GM18520 (cell line): ENCODE measurements around the gene HSPBP1.
"Not testable (repeated sequence)": the region's sequence is repeated elsewhere in the genome, so short reads cannot be mapped to it uniquely, and the experiment has no call there.

Experiments
- ATAC-seq: cut with Tn5 transposase; IDR thresholded peaks from one replicate; pipeline ENCODE4 v1.9.1; 2021; ENCODE audit not compliant: unreplicated experiment

Gene HSPBP1

DNA sequence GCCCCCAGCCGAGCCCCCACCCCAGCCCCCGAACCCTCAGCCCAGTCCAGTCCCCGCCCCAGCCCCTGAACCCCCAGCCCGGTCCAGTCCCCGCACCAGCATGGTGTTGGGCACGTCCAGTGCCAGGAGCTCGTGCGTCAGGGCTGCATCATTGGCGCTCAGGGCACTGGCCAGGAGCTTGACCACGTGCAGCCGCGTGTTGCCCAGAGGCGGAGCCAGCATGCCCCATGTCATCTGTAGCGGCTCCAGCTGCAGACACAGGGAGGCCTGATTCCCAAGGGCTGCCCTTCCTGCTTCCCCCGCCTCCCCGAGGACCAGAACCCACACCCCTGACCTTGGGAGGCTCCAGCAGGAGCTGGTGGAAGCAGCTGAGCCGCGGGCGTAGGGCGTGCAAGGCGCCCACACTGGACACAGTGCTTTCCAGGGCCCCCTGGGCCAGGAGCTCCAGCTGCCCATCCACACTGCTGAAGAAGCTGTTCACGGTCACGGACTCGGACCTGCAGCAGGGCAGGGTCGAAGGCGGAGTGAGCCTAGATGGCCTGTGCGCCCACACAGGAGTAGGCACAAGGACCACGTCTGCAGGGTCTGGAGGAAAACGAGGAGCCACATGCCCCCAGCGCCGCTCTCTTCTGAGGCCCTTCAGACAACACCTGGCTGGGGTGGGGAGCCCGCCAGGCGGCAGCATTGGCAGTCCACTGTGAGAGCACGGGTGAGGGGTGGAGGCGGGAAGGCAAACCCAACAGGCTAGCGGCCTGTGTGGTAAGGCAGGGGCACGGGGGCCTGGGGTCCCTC is 38.6 kb downstream of the HSPBP1 start:
- ATAC-seq: no peak

DNA sequence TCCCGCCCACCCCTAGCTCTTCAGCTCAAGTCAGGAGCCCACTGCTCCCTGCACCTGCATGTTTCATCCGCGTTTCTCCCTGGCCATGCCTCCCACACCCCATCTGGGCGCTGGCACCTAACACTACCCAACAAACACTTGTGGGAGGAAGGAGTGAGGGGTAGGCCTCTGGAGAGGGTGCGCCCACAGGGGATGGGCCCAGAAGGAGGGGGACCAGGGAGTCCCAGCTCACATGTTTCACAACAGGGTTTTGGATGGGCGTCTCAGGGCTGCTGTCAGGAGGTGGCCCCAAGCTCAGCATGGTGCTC is 39.2 kb downstream of the HSPBP1 start:
- ATAC-seq: no peak

DNA sequence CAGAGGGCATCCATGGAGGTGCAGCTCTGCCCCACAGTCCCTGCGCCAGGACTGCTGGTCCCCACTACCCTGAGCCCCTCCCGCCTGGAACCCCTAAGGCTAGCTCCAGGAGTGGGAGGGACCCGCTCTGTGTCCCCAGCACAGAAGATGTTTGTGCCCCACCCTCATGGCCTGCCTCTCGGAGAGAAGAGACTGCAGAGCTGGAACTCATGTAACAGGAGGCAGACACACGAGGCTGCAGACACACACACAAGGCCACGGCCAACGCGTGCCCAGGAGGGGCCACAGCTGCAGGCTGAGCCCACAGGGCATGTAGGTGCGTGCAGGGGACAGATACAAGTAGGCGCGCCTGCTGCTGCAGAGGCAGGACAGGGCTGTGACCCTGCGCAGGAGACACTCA is 40.9 kb downstream of the HSPBP1 start:
- no peak for ATAC-seq

DNA sequence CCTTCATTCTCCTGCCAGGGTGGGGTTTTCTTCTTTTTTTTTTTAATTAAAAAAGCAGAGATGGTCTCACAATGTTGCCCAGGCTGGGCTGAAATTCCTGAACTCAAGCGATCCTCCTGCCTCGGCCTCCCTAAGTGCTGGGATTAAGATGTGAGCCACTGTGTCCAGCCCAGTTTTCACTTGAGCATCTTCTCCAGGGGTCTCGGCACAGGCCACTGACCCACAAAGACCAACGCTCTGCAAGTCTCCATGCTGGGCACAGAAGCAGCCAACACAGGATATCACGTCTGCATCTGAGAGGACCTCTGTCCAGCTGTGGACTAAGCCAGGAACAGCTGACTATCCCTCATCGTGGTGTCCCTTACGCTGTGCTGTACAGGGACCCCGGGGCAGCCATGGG is 41.9 kb downstream of the HSPBP1 start:
- ATAC-seq: no peak

DNA sequence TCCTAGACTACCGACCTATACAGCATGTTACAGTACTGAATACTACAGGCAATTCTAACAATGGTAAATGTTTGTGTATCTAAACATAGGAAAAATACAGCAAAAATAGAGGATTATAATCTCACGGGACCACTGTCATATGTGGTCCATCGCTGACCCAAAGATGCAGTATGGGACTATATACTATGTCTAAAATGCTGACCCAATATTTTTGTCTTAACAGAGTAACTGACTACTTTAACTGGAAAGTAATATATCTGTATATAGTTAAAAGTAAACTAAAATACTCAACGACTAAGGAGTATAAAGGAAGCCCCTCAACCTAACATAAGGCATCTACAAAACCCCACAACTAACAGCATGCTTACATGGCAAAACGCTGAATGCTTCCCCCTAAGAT is 46.9 kb downstream of the HSPBP1 start:
- no peak for ATAC-seq

DNA sequence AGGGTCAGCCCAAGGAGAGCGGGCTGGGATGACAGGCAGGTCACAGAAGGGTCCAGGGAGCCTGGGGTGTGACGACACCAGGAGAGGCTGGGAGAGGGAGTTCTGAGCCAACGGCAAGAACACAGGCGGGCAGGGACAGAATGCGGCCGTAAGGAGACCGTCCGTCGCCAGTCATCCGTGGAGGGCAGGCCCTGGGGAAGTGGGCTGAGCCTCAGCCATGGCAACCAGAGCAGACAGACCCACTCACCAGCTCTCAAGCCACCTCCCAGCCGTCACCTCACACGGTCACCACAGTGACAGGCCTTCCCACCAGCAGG is 47.7 kb downstream of the HSPBP1 start:
- ATAC-seq: no peak

DNA sequence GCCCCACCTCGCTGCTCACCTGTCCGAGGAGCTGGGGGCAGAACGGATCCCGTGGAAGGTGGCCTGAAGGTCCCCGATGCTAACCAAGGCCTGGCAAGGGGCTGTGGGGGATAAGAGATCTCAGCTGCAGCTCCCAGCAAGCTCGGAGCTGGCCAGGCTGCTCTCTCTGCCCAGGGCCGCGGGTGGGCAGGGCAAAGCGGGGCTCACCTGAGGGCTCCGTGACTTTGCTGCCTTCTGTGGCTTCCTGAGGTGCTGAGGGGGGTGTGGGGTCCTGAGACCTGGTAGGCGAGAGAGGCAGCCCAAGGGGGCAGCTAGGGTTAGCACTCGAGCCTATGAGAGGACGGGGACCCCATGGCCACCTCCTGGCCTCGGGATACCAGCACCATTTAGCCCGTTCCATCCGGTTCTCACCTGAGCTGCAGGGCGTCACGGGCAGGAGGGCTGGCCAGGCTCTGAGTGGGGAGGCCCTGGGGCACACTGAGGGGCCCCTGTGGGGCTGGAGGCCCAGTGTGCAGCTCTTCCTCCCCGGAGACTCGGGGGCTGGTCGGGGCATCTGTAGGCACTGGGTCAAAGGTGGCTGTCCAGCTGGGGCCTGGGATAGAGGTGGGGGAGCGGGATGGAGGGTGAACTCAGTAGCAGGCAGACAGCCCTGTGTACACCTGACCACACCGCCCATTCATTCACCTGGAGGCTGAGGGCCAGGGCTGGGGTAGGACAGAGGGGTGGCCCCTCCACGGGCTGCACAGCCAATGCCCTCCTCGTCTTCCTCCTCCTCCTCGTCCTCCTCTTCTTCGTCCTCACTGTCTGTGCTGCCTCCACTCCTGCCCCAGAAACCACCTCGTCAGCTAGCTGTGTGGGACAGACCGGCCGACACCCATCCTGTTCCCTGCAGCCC is 48.3 kb downstream of the HSPBP1 start:
- no peak for ATAC-seq

DNA sequence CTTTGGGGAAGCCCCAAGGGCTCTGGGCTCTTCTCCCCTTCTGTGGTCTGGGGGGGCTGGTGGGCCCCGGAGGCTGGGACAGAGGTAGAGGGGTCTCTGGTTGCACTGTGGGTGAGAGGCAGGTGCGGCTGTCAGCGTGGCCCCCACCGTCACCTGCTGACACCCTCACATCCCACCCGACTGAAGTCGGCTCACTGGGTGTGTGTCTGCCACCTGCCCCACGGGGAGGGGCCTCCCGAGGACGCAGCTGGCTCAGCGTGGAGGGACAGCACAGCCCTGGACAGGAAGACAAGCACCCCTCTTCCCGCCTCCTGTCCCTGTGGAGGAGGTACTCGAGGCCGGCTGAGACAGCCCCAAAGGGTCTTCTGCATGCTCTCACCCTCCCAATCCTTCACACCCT is 49.1 kb downstream of the HSPBP1 start:
- no peak for ATAC-seq

DNA sequence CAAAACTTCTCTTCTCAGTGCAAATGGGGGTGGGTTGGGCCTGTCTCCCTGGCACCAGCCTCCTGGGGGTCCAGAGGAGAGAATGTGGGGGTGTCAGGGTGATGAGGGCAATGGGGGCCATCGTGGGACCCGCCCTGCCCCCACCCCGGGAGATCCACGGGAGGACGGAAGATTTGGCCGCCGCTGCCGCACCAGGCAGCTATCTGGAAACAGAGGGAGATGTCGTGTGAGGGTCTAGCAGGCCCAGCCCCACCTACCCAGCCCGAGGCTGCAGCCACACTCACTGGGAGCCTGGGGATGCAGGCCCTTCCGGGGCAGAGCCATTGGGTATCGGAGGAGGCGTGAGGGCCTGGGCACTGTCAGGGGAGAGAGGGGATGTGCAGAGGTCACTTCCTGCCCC is 49.6 kb downstream of the HSPBP1 start:
- no peak for ATAC-seq

DNA sequence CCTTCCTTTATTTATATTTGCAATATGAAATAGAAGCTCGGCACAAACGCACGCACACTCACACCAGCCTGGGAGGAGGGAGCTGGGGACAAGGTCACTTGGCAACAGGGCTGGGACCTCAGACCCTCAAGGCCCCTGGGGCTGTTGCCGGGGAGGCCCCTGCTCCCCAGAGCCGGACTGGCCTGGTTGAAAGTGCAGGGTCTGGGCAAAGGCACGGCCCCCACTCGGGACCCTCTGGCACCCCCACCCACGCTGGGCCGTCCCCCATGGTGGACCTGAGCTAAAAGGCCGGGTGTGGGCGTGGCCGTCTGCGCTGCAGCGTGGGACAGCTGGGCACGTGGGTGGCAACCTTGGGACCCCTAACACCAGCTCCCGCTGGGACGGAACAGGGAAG is 50.1 kb downstream of the HSPBP1 start:
- no peak for ATAC-seq

DNA sequence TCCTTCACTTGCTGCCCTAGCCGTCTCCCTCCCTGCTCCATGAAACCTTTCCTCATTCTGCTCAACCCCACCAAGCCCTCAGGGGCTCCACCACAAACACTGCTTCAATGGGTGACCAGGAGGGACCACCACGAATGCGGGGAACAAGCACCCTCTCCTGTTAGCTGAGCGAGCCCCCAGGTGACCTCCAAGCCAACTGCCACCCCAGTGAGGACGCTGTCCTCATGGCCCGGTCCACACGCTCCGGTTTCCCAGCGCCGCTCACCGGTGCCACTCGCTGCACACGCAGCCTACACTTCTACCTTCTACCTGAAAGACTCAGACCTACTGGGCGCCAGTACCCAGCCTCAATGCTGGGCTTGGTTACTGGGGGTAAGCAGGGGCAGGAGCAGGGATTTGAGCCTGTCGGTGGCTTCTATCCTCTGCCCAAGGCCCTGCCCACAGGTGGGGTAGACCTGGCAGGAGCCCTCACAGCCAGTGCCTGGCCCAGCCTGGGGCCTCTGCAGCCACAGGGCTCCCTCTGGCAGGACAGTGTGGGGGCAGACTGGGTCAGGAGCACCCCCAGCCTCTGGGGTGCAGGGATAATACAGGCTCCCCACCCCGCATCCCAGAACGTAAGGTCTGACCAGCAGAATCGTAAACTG is 50.6 kb downstream of the HSPBP1 start:
- ATAC-seq: no peak

DNA sequence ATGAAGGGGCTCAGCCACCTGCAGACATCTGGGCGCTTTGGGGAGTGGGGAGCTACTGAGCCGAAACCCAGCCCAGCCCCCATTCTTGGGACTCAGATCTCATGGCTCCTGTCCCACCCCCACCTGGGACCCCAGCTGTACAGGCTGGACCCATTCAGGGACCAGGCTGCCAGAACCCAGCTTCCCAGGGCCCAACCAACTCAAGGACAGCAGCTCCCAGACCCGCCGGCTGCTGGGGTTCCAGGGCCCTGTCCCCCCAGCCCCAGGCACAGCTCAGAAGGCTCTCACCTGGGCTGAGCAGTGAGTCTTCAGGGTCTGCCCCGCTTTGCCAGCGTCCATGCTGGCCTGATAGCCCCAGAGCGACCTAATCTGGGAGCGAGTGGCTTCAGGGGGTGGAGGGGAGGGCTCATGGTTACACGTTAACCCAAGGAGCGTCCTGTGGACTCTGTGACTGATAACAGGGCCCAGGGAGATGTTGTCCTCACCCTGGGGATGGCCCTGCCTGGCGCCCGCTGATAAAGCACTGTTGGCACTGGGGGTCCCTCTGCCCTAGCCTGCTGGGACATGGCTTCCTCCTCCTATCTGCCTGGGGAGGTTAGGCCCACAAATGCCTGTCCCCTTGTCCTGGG is 51.4 kb downstream of the HSPBP1 start, which contains the start of gene TMEM86B:
Gene TMEM86B, minus strand, starts transcription at position 361 of the 629 bp plus-strand sequence. Its CDS starts 22 bp downstream, at position 339.
- ATAC-seq: no peak

DNA sequence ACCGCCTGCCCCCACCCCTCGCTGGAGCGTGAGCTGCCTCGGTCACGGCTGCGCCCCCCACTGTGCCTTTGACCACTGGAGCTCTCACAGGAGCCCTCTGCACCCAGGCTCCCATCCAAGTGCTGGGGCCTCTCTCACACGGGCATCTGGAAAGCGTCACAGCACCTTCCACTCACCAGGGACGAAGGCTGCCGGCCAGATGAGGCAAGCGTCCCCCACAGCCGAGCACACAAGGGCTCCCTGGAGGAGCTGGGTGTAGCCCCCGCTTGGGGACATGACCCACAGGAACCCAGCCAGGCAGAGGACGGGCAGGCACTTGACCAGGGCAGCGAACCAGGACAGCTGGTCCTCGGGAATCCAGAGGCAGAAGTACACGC is 51.9 kb downstream of the HSPBP1 start:
- no peak for ATAC-seq

DNA sequence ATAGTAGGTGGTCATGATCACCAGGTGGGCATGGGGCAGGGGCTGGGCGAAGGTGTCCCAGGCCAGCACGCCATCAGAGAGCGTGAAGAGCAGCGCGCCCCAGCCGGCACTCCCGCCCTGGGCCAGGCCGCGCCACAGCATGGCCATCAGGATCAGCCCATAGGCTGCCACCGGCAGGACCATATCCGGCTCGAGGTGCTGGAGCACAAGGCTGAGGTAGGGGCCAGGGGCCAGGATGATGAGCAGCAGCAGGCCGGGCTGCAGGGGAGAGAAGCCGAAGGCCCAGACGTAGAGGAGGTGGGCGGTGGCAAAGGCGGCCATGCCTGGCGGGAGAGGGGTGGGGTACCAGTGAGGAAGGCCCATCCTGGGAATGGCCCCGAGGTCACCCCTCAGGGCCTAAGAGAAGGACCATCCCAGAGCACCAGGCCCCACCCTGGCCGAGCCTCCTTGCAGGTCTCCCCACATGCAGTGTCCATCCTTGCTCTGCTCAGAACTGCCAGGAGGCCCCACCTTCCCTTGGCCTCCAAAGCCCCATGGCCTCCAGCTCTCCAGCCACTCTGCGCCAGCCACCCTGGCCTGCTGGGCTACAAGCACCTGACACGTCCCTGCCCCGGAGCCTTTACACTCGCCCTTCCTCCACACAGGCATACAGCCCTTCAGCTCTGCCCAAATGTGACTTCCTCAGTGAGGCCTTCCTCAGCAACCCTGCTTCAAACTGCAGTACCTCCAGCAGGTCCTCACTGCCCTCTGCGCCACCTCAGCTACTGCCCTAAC is 52.5 kb downstream of the HSPBP1 start:
- no peak for ATAC-seq

DNA sequence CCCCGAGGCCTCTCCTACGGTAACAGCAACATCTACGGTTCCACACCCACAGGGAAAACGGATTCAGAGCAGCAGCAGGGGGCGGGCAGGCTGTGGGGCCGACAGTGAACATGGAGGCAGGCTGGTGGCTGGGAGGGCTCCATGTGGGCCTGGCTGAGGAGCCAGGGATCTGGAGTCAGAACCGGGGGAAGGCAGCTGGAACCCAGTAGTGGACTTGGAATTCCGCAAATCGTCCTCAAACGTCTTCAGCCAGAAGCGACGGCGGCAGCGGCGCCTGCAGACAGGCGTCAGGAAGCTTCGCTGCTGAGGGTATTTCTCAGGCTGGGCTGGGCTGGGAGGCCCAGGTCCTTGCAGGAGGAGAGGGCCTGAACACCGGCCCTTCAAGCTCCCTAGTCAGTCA is 53.1 kb downstream of the HSPBP1 start:
- no peak for ATAC-seq

DNA sequence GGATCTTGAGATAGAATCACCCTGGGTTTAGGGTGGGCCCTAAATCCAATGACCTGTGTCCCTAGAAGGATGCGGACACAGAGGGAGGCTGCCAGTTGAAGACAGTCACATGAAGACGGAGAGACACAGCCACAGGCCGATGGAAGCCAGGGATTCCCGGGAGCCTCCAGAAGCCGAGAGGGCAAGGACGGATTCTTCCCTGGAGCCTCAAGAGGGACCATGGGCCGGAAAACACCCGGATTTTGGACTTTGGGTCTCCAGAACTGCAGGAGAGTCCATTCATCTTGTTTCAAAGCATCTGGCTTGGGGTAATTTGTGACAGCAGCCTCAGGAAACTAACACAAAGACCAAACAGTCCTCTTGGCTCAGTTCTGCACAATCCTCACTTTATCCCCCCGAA is 53.6 kb downstream of the HSPBP1 start:
- no peak for ATAC-seq

DNA sequence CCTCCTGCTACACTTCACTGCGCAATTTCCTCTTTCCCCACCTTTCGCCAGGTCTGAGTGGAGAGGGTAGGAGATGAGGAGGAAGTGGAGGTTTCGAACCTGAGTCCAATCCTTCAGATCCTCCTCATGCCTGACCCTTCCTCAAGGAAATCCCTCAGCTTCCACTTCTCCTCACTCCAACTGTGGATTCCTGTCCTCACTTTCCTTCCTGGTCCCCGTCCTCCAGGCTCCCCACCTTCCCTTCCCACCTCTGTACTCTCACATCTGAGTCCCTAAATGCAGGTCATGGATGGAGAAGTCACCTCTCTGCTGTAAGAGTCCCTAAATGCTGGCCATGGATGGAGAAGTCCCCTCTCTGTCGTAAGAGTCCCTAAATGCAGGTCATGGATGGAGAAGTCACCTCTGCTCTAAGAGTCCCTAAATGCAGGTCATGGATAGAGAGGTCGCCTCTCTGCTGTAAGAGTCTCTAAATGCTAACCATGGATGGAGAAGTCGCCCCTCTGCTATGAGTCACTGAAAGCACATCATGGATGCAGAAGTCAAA is 54.4 kb downstream of the HSPBP1 start:
- no peak for ATAC-seq

DNA sequence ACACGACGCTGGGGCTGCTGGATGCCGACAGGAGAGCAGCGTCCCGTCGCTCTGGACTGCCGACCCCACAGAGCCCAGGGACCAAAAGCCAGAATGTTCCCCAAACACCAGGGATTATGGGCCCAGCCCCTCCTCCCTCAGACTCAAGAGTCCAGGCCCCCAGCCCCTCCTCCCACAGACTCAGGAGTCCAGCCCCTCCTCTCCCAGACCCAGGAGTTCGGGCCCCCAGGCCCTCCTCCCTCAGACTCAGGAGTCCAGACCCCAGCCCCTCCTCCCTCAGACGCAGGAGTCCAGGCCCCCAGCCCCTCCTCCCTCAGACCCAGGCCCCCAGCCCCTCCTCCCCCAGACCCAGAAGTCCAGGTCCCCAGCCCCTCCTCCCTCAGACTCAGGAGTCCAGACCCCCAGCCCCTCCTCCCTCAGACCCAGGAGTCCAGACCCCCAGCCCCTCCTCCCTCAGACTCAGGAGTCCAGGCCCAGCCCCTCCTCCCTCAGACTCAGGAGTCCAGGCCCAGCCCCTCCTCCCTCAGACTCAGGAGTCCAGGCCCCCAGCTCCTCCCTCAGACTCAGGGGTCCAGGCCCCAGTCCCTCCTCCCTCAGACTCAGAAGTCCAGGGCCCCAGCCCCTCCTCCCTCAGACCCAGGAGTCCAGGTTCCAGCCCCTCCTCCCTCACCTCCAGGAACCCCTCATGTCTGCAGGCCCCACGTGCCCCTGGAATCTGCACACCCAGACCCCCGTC is 55.1 kb downstream of the HSPBP1 start:
- ATAC-seq: not testable (repeated sequence)

DNA sequence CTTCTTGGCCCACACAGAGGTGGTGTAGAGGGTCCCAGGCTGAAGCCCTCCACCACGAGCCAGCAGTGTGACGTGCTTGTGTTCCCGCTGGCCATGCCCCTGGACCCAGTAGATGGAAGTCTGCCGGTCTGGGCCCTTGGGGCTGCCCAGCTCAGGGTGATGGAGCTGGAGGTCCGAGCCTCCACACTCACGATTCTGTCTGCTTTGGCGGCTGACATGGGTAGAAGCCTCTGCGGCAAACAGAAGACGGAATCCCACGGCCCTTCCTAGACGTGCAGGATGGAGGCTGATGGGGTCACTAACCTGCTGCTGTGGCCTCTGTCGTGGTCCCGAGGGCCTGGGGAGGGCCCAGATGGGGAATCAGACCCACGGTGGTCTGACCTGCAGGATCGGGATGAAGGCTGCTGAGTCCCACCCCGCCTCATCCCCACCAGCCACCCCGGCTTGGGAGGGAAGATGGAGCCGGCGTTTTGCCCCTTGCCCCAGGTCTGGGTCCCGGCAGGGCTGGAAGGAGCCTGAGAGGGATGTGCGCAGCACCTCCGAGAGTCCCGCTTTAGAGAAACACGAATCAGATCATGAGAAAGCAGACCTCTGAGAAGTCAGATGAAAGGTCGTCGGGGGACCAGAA is 55.8 kb downstream of the HSPBP1 start:
- no peak for ATAC-seq
